Glomerular endothelial cell (primary cell): ENCODE results near the gene CCDC182. TPM values are rescaled to one million over a fixed set of nuclear protein-coding genes. Genes with fewer than 3 reads are reported as not detected.

Experiments used
- DNase-seq: peaks from one replicate; pipeline ENCODE4 v3.0.0-alpha.2; 2011; ENCODE audit warnings: low read depth, low spot score; ENCODE audit errors: extremely low read depth
- total RNA-seq: library from RNA; depleted of rRNA; stranded (reverse); fragments of >200 nt; gene quantifications from 2 replicates; pipeline ENCODE4 v1.2.3, GENCODE V29; 2015

The CCDC182 gene
- total RNA-seq: not detected in 2 replicates

DNA sequence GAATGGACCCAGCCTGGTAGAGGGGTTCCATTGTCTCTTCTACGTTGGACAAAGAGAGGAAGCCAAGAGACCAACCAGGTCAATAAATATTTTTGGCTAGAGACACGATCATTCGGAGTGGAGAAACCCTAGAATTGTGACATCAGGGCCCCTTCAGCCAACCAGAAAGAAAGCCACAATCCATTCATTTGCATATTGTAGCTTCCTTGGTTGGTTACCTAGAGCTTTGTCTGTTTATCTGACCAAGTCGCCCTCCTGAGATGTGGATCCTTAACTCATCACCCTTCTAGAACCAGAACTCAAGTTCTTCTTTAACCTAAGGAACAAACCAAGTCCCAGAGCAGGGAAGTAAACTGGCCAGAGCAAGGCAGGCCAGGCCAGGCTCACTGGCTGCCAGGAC, at the start of gene CCDC182:
CCDC182 (minus strand) TSS at position 58 of the 400 bp plus-strand sequence; CDS start at position 31, 27 bp downstream.
- no peak for DNase-seq

DNA sequence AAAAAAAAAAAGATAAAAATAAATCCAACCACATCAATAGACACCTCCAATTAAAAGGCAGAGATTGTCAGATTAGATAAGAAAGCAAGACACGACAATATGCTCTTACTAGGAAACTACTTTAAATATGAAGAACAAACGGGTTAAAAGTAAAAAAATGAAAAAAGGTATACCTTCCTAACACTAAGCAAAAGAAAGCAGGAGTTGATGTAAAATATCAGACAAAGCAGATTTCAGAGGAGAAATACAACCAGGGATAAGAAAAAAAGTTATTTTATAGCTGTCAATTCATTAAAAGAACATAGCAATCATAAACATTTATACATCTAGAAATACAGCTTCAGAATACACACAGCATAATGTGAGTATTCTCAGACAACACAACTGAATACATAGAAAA, 49.7 kb upstream of the CCDC182 start:
- no peak for DNase-seq

DNA sequence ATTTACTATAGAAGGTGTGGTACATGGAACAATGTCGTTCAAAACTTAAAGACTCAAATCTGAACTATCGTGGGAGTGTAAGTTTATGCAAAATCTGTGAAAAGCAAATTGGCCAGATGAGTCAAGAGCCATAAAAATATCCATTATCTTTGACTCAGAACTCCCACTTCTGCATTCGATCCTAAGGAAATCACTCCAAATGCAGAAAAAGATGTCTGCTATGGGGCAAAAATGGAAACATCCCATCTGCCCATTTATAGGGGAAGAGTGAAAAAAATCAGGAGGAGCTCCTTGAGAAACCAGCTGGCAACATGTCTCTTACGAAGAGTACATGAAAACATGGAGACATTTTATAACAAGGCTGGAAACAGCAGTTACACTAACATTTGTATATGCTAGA, 43.6 kb upstream of the CCDC182 start:
- no peak for DNase-seq

DNA sequence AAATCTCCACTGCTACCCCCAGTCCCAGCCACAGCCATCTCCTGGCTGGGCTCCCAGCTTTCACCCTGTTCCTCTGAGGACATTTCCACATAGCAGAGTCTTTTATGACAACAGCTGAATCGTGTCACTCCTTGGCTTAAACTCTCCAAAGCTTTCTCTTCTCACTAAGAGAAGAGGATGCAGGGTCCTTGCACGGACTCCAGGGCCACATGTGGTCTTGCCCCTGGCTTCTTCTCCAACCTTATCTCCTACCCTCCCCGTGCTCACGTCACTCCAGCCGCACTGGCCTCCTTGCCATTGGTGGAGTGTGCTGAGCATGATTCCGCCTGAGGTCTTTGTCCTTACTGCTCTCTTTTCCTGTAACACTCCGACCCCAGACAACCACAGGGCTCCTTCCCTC, 39.9 kb upstream of the CCDC182 start:
- DNase-seq: no peak

DNA sequence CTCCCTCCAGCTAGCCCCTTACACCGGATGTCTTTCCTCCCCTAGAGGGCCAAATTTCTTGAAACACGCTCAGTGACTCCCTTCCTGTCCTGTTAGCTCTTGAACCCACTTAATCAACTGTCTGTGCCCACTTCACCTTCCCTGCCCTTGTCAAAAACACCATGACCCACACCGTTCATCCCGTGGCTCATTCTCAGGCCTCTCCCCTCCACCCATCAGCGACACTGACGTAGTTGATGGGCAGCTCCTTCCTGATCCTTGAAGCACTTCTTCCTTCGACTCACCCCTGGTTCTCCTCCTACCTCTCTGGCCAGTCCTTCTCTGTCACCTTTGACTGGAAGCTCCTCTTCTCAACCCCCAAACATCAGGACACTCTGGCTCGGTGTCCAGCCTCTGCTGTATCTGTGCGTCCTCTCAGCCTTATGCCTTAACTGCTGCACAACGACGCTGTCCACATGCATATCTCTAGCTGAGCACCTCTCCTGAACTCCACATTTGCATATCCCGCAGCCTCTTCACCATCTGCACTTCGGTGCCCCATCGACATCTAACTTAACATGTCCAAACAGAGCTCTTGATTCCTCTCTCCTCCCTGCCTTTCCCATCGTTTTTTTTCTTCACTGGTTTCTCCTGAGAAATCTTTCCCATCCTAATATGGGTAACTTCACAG, 39.3 kb upstream of the CCDC182 start:
- no peak for DNase-seq

DNA sequence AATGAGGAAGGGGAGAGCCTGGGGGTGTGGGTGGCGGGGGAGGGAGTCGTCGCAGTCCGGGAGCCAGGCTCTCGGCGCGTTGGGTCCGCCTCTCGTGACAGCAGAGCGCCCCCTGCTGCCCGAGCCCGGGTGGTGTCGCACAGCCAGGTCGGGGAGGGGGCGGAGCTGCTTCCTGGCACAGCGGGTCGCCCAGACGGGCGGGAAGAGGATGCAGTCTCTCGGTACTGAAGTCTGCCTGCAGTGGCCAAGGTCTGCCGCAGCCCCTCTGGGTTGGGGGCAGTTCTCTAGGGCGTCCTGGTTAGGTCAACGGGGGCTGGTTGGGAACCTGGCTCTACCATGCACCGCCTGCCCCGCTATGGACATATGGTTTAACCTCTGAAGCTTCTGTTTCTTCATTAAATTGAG, 38.2 kb upstream of the CCDC182 start:
- DNase-seq: no peak

DNA sequence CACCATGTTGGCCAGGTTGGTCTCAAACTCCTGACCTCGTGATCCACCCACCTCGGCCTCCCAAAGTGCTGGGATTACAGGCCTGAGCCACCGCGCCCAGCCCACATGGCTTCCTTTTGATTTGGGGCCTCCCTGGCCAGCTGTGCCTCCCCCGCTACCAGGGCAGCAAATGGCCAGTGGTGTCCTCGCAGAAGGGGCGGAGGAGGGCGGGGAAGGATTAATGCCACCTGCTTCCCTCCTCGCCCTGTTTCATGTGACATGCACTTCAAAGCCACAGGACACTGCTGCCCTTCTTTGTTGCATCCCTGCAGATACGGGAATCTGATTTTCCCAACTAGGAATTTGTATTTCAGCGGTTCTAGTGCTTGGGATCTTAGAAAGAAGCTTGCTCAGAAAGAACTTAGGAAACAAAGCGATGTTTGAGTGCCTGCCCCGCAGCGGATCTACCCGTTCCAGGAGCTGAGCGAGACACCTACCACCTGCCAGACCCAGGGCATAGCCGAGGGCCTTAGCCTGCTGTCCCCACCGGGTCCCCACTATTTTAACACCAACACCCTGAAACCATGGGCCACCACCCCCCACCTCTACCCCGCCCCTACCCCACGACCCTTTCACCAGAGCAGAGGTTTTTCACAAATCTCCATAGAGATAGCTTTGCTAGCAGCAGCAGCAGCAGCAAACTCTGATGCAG, 37.7 kb upstream of the CCDC182 start:
- DNase-seq: no peak

DNA sequence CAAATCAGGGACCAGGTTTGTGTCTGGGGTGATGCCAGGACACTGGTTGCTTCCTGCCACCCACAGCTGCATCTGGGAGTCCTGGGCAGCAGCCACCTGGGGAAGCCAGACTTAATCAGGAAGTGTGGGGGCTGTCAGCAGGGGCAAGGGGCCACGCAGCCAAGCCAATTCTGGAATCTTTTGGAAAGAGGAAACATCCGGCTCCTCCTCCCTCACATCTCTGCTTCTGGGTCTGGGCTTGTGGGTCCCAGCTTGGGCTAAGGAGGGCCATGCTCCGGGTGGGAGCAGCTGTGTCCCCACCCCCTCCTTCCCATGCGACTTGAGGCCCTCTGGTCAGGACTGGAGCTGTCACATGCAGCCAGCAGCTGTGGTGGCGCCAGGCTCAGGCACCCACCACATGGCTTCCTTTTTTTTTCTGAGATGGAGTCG, 37.0 kb upstream of the CCDC182 start:
- DNase-seq: no peak

DNA sequence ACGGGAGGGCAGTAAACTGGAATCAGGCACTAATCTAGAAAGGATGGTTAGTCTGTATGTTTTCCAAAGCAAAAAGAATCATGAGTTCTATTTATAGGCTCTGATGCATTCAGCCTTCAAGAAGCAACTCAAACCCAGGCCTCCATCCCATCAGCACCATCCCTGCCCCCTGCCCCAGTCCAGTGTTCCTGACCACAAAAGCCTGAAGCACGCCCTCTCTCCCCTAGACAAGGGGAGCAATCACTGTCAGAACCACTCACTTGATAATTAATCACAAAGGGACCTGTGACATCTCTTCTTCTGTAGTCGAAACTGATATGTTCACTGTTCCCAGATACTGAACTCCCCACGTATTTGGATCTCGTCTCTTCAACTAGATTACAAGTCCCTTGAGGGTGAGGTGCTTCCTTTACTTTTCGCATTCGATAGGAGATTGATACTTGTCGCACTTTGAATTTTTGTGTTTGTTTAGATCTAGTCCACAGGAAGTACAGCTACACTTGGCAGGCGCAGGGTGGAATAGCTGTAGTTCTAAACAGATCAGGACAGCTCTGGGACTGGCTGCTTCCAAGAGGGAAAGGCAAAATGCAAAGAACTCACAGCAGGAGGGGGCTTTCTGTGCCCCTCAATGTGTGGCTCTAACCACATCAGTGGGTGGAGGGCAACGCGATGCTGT, 36.4 kb upstream of the CCDC182 start:
- no peak for DNase-seq

DNA sequence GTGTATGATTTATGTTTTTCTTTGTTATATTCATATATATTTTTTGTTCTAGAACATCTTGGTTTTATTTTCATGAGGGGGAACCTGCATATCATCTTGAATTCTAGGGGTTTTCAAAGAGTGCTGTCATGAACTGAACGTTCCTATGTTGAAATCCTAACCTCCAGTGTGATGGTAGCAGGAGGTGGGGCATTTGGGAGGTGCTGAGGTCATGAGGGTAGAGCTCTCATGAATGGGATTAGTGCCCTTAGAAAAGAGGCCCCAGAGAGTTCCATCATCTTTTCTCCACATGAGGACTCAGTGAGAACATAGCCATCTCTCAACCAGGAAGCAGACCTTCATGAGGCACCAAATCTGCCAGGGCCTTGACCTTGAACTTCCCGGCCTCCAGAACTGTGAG, 34.6 kb upstream of the CCDC182 start:
- DNase-seq: no peak

DNA sequence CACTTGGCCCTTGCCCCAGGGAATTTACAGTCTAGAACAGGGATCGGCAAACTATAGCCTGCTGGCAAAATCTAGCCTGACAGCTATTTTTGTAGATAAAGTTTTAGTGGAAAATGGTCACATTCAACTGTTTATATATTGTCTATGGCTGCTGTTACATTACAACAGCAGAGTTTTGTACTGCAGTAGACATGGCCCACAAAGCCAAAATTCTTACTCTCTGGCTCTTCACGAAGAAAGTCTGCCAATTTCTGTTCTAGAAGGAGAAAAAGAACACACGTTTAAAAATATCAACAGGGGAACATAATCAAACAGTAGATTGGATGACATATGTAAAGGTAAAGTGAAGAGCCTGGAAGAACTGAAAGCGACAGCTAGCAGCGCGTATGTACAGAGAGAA, 33.2 kb upstream of the CCDC182 start:
- no peak for DNase-seq

DNA sequence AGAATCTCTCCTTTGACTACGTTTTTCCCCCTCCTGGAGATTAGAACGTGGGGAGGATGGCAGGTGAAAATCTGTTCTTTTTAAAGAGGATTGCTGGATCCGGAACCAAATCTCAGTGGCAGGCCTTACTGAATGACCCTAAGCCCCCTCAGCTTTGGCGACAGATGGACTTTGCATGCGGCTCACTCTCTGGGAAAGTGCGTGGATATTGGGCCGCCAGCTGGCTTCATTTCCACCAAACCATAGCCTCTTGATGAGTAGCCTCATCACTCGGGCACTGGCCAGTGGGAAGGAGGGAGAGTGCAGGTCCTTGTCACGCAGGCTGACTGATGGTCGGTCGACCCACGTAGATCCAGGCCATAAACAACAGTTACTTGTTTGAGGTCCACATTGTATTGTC, 31.3 kb upstream of the CCDC182 start:
- DNase-seq: no peak

DNA sequence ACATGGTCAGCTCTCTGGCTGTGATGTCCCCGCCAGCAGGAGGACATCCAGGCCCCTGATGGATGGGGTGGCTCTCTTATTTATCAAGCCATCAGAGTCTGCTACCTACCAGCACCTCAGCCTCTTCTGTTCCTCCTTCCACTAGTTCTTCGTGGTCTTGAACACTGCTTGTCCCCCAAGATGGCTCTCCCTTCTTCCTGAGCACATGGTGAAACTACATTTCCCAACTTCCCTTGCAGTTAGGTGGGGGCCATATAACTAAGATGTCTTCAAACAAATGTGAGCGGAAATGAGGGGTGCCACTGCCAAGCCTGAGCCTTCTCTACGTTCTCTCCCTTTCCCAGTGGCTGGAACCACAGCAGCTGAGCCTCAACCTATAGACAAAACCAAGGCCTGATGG, 29.8 kb upstream of the CCDC182 start:
- no peak for DNase-seq

DNA sequence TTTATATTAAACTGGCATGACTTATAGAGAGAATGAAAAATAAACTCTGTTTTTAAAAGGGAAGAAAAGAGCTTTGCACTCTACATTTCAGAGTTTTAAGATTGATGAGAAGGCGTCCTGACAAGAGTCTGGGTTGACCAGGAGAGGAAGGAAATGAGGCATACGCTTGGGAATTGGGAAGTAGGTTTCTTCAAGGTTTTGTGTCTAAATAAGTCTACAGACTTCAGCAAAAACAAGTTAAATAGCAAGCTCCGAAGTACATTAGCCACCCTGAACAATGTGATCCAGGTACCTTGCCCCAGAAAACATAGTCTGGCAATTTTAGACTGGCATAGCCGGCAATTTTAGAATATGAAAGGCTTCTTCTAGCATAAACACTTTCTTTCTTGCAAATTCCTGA, 28.5 kb upstream of the CCDC182 start:
- DNase-seq: peak; percentile 55

DNA sequence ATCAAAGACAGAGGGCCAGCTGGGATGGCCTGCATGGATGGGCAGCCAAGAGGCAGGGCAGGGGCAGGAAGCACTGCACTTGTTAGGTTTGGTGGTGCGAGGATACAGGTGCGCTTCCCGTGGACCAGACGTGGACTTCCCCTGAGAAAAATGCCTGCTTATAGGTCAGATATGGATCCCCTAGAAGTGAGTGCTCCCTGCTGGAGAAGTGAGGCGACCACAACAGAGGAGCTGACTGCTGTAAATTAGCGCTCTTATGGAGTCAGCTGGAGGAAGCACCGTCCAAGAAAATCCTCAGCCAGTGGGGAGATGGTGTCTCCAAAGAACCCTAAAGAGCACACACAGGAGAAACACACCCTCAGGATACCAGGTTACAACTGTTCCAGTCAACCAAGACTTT, 27.7 kb upstream of the CCDC182 start:
- DNase-seq: no peak

DNA sequence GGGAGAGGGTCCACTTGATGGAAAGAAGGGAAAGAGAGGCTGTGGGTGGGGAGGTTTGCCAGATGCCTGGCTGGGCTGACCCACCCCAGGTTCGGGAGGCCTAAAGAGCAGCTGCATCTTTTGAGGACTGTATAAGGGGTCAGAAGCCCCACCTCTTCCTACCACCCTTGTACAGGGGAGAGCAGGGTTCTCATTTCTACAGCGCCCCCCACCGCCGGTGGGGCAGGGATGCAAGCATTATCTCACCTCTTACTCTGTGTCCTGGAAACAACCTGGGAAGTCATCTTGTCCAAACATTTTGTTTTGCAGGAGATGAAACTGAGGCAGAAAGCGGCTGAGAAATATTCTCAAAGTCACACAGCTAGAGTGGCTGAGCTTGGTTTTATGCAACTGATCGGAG, 22.5 kb upstream of the CCDC182 start:
- no peak for DNase-seq

DNA sequence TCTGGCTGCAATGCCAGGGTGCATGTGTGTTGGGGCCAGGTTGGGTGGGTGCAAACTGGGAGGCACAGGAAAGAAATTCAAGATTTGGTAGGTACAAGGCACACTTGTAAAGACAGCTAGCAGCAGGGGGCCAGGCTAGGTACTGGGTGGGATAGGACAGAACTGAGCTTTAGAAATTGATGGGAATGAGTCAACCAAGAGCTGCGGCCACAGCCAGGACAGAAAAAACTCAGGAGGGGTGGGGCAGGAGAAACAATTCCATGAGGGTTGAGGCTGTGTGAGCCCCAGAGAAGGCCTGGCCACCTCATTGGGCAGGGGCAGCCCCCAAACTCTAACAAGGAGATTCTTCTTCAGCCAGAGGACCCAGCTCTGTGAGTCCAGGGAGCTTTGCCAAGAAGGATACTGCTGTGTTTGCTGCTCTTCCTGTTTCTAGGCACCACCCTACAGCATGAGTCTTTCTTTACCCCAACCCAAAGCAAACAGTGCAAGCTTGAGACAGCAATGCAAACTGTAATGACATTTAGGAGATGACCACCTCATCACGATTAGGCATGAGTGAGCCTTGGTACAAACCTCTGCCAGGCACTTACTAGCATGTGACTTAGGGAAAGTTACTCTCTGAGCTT, 21.3 kb upstream of the CCDC182 start:
- no peak for DNase-seq

DNA sequence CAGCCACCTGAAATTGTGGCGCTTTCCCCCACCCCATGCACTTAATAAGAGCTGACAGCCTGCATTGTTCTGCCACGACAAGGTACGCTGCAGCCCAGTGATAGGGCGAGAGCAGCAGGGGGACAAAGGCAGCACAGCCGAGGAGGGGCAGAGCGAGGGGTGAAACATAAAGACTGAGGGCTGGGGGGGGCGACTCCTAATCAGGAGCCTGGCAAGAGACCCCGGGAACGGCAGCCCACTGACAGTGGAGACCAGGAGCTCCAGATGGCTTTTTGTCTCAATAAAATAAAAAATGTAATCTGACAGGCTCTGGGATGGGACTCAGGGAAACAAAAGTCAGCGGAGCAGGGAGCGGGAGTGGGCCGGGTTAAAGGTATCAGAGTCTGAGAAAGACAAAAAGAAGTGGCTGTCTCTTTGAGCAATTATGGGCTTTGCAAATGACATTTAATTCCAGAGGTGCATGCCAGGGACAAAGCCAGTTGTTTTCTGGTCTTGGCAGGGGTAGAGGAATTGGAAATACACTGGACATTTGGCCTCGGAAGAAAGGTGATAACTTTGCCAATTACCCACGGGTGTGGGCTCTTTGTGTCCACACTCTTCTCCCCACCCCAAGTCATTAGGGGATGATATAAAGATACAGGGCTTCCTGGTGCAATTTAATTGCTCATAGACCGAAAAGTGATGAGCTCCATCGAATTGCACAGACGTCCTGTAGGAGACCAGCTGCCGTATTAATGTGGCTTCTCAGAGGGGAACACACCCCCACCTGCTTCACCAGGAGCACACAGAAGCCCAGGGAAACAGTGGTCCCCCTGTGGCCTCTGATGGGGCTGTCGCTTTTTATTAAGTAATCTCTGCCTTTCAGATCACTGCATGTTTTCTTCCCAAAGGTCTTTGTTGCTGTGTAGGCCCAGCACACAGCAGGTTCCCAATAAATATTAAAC, 17.6 kb upstream of the CCDC182 start:
- DNase-seq: no peak

DNA sequence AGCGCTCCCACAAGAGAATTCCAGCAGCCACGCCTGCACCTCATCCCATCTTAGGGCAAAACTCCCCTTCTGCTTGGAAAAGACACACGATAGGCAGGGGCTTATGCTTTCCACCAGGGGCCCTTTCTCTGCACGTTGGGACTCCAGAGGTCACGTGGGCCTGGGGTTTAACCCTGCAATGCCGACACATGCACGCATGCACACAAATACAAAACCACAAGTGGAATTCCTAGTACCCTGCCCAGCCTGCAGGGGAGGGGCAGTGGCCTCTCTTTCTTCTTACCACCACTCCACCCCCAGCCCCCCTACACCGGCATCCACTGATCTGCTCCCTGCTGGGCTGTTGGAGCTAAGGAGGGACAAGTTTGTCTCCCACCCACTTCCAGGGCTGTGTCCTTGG, 16.8 kb upstream of the CCDC182 start:
- no peak for DNase-seq

DNA sequence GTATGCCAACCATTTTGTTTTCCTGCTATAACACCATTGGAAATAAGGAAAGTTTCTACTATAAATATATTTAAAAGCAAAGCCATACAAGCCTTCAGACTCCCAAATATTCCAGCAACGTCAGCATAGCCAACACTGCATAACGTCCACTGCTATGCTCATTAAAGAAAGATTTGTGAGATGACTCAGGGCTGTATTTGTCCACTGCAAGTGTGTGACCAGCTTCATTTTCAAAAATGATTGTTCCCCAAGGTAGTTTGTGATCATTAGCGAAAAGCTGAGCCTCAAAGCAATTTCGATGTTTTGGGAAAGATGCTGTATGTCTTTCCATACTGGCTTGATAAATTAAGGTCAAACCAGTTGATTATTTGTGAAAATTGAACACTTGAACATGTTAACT, 14.9 kb upstream of the CCDC182 start:
- no peak for DNase-seq

DNA sequence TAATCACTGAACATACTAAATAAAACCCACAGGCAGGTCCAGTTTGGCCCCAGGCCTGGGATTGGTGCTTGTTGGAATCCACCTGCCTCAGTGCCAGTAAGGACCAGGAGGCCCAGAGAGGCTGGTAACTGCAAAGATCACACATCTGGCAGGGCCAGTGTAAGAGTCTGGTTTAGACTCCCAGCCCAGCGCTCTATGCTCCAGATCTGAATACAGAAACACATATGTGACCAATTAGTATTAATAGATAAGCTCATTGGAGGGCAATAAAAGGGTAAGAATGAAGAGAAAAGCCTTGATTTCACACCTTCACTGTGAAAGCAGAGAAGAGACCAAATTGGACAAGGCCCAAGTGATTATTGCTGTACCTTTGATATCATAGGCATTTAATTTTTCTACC, 13.6 kb upstream of the CCDC182 start:
- DNase-seq: no peak
